B cell (primary cell): ENCODE results near the gene ELK4. TPM values are rescaled to one million over a fixed set of nuclear protein-coding genes. Genes with fewer than 3 reads are reported as not detected.
A peak's percentile ranks its signal among the peaks of the same experiment; 100 is the strongest.

Source experiments
- ATAC-seq: fragments of 200-7000 bp; cut with Tn5 transposase; one replicate; pipeline ENCODE4 v1.10.0; 2021; ENCODE audit warnings: low read depth, mild to moderate bottlenecking, moderate number of reproducible peaks, moderate library complexity
- CTCF ChIA-PET: fragments of 350-600 bp; sonication (Branson Sonifier 250); formaldehyde crosslinking; loops from one replicate; lab custom pipeline; 2021; ENCODE audit warnings: antibody characterized with exemption, inconsistent platforms; lab: Charles Lee
- POLR2A ChIA-PET: fragments of 350-600 bp; sonication (Branson Sonifier 250); formaldehyde crosslinking; loops from one replicate; lab custom pipeline; 2021; ENCODE audit warnings: antibody characterized with exemption; lab: Charles Lee
- DNase-seq: peaks from one replicate; pipeline ENCODE4 v3.0.0; 2013
- H2AFZ ChIP-seq: 2 replicates; pipeline ENCODE4 v1.6.1; 2012; ENCODE audit warnings: mild to moderate bottlenecking, low read depth, low read length; ENCODE audit not compliant: insufficient read depth, poor library complexity, severe bottlenecking
- H3K27ac ChIP-seq, 2 donors: 1 replicate in 1 of 2; 2 replicates in 1 of 2; pipeline ENCODE4 v1.5.1; 2012 to 2013; ENCODE audit warnings: low read length in 2 of 2, mild to moderate bottlenecking in 2 of 2, moderate library complexity in 1 of 2
- H3K27me3 ChIP-seq, 4 experiments: fragments of 200-600 bp in 1 of 4; sonication (generic) in 1 of 4; replicated peaks in 1 of 4; 1 replicate in 2 of 4; 2 replicates in 2 of 4; pipeline versions ENCODE4 v1.6.1 to v1.7.0; 2013 to 2016; ENCODE audit warnings: low read length in 3 of 4, mild to moderate bottlenecking in 2 of 4, mixed read lengths in 1 of 4, moderate library complexity in 1 of 4; ENCODE audit not compliant: insufficient read depth in 4 of 4, control insufficient read depth in 3 of 4; ENCODE audit errors: control extremely low read depth in 1 of 4
- H3K36me3 ChIP-seq, 2 experiments: replicated peaks in 1 of 2; 1 replicate in 1 of 2; 2 replicates in 1 of 2; pipeline versions ENCODE4 v1.6.1 to v1.7.1; 2013; ENCODE audit warnings: low read length in 1 of 2; ENCODE audit not compliant: insufficient read depth in 2 of 2, control insufficient read depth in 1 of 2; ENCODE audit errors: control extremely low read depth in 1 of 2, extremely low read depth in 1 of 2
- H3K4me1 ChIP-seq, 2 donors: fragments of 200-600 bp in 1 of 2; sonication (generic) in 1 of 2; 1 replicate in 1 of 2; 2 replicates in 1 of 2; pipeline versions ENCODE4 v1.5.1 to v1.6.1; 2013 to 2017; ENCODE audit warnings: low read length in 2 of 2; ENCODE audit not compliant: control insufficient read depth in 2 of 2, insufficient read depth in 2 of 2
- H3K4me2 ChIP-seq: replicated peaks from 2 replicates; pipeline ENCODE3; 2012; ENCODE audit warnings: mild to moderate bottlenecking, low read depth, low read length; ENCODE audit not compliant: poor library complexity, severe bottlenecking
- H3K4me3 ChIP-seq, 5 experiments: fragments of 200-600 bp in 1 of 5; sonication (generic) in 1 of 5; 1 replicate in 3 of 5; 2 replicates in 2 of 5; pipeline versions ENCODE4 v1.5.1 to v1.7.0; 2011 to 2016; ENCODE audit warnings: low read length in 4 of 5, mild to moderate bottlenecking in 4 of 5, low read depth in 2 of 5, control low read depth in 1 of 5, moderate library complexity in 1 of 5; ENCODE audit not compliant: insufficient read depth in 1 of 5; ENCODE audit errors: control extremely low read depth in 1 of 5, extremely low read depth in 1 of 5
- H3K79me2 ChIP-seq: fragments of 200-600 bp; sonication (generic); one replicate; pipeline ENCODE4 v1.6.0; 2016; ENCODE audit warnings: low read length; ENCODE audit not compliant: control insufficient read depth, insufficient read depth
- H3K9ac ChIP-seq: fragments of 200-600 bp; sonication (generic); 2 replicates; pipeline ENCODE4 v1.6.1; 2017; ENCODE audit warnings: mild to moderate bottlenecking, low read length, moderate library complexity
- H3K9me3 ChIP-seq, 3 donors: one replicate each; pipeline versions ENCODE4 v1.6.1 to v1.7.1; 2013; ENCODE audit warnings: low read length in 2 of 3; ENCODE audit not compliant: control insufficient read depth in 2 of 3, insufficient read depth in 1 of 3; ENCODE audit errors: control extremely low read depth in 1 of 3
- H4K20me1 ChIP-seq: 2 replicates; pipeline ENCODE4 v1.6.0; 2012; ENCODE audit warnings: mild to moderate bottlenecking, low read length; ENCODE audit not compliant: insufficient read depth, control insufficient read depth, poor library complexity, severe bottlenecking
- H3K27ac Mint-ChIP-seq: one replicate; pipeline ENCODE4 v1.8.0; 2021; ENCODE audit warnings: mixed read lengths
- H3K27me3 Mint-ChIP-seq: one replicate; pipeline ENCODE4 v1.8.0; 2021; ENCODE audit warnings: mixed read lengths
- H3K4me1 Mint-ChIP-seq: one replicate; pipeline ENCODE4 v1.8.0; 2021; ENCODE audit warnings: mixed read lengths
- H3K4me3 Mint-ChIP-seq: one replicate; pipeline ENCODE4 v1.8.0; 2021; ENCODE audit warnings: mixed read lengths
- H3K9me3 Mint-ChIP-seq: one replicate; pipeline ENCODE4 v1.8.0; 2022; ENCODE audit warnings: mixed read lengths; ENCODE audit not compliant: insufficient read depth
- CTCF ChIP-seq: fragments of 200-600 bp; IDR thresholded peaks from one replicate; pipeline ENCODE4 v1.8.0; 2022; ENCODE audit warnings: antibody characterized with exemption, mild to moderate bottlenecking
- EZH2 ChIP-seq: IDR thresholded peaks from 2 replicates; pipeline ENCODE4 v1.6.1; 2012; ENCODE audit warnings: borderline replicate concordance, low read depth, mild to moderate bottlenecking, moderate library complexity, low read length; ENCODE audit not compliant: insufficient read depth, poor library complexity, severe bottlenecking
- WGBS: methylation state at CpG from one replicate; pipeline ENCODE4 v1.1.5; 2013; ENCODE audit warnings: missing lambda C conversion rate; ENCODE audit not compliant: insufficient coverage; 5-methylcytosine and 5-hydroxymethylcytosine counted together
- intact Hi-C: fragments of 100-400 bp; cut with micrococcal nuclease; formaldehyde crosslinking; loops from one replicate; pipeline ENCODE4 v1.10.0; 2022
- polyA plus RNA-seq: library from polyadenylated mRNA; depleted of rRNA; stranded (reverse); fragments of >200 nt; gene quantifications from 2 replicates; pipeline ENCODE4 v1.2.3, GENCODE V29; 2012
- total RNA-seq, 2 donors: library from RNA; stranded (reverse); fragments of 120-200 nt in 1 of 2; gene quantifications; 1 replicate in 1 of 2; 2 replicates in 1 of 2; pipeline versions ENCODE4 v1.2.3 to v1.2.4, GENCODE V29; 2013 to 2022

ELK4 gene
- total and polyA plus RNA-seq, 2 donors (not counting 1 experiment from before 2014, with no cell fraction given), result 11.0 to 151 TPM

DNA sequence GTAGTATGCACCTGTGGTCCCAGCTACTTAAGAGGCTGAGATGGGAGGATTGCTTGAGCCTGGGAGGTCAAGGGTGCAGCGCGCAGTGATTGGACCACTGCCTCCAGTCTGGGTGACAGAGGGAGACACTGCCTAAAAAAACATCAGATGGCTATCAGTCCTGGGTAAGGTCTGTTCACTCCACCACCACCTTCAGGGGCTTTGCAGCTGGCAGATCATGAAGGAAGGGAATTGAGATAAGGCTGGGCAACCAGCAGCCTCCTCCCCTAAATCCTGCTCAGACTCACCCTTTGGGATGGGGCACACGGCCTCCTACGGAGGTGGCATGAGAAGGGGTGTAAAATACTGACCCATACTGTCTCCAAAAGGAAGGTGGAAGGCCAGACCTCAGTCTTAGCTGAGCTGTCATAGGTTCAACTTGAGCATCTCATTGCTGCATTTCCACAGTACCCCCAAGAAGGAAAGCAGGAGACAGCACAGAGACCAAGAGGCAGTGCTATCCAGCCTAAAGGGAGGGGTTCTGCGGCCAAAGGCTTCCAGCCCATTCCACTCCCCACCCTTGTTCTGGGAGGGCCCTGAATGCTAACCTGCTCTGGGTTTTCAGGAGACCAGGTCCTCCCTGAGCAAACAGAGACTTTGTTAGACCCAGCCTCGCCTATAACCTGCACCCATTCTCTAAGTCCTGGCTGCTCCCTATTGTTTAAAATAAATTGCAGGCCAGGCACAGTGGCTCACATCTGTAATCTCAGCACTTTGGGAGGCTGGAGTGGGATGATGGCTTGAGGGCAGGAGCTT lies 34.8 kb upstream of the ELK4 start:
- no peak for ATAC-seq
- WGBS, result 100% methylated on average over 3 of the region's 6 CpGs
- Mint-ChIP-seq H3K4me3 (peak overlapping the region; percentile 56), H3K27ac (peak overlapping the region; percentile 77), H3K4me1 (peaks cover 71% of the 10 kb centered on the region), H3K9me3 (no peaks in the 10 kb centered on the region), H3K27me3 (no peaks in the 10 kb centered on the region)
- peaks cover 0 to 13% of the 10 kb centered on the region in 2 experiments for H3K36me3 ChIP-seq
- H3K9ac ChIP-seq, result peak overlapping the region; percentile 24
- TF ChIP-seq EZH2 (no peak), CTCF (no peak)
- CTCF ChIA-PET, result interaction anchor here (1.1 to 23.2 kb wide), 8 partner anchors 9 to 439 kb away, joined by 3 to 943 read pairs (median 6); partner anchors contain the start of gene SLC45A3
- H3K4me1 ChIP-seq, result peaks cover 75 to 76% of the 10 kb centered on the region in 2 donors
- peak overlapping the region; percentile 63 for H3K4me2 ChIP-seq
- peak overlapping the region; percentile 76 to 91 for H3K27ac ChIP-seq
- H3K27me3 ChIP-seq, result no peaks in the 10 kb centered on the region
- no peak overlapping the region for H2AFZ ChIP-seq
- peaks cover 35% of the 10 kb centered on the region for H3K79me2 ChIP-seq
- H3K9me3 ChIP-seq, result no peaks in the 10 kb centered on the region
- H4K20me1 ChIP-seq, result no peaks in the 10 kb centered on the region
- intact Hi-C loops, result no loop called here
- H3K4me3 ChIP-seq, result peak overlapping the region in 1 of 5 experiments; percentile 33
- peak; percentile 25 for DNase-seq
- POLR2A ChIA-PET, result interaction anchor here (1.4 kb wide), 1 partner anchor 14 kb away, joined by 3 read pairs; the partner anchor contains the start of gene SLC45A3
